Activated naive CD4-positive, alpha-beta T cell treated with anti-CD3 and anti-CD28 coated beads for 36 hours (primary cell): ENCODE data around the gene BPGM. TPM values are rescaled to one million over a fixed set of nuclear protein-coding genes. Genes with fewer than 3 reads are reported as not detected.
A peak's percentile ranks its signal among the peaks of the same experiment; 100 is the strongest.

ENCODE experiments used
- CTCF ChIA-PET: fragments of 350-600 bp; sonication (Branson Sonifier 250); formaldehyde crosslinking; loops from one replicate; lab custom pipeline; 2021; ENCODE audit warnings: antibody characterized with exemption; lab: Charles Lee
- DNase-seq: peaks from one replicate; pipeline ENCODE4 v3.0.0-alpha.2; 2020
- H3K27ac Mint-ChIP-seq: one replicate; pipeline ENCODE4 v1.8.0; 2021; ENCODE audit warnings: mild to moderate bottlenecking, mixed read lengths
- H3K27me3 Mint-ChIP-seq: one replicate; pipeline ENCODE4 v1.8.0; 2021; ENCODE audit warnings: low read depth, mixed read lengths
- H3K36me3 Mint-ChIP-seq: one replicate; pipeline ENCODE4 v1.8.0; 2021; ENCODE audit warnings: low read depth, mixed read lengths
- H3K4me1 Mint-ChIP-seq: one replicate; pipeline ENCODE4 v1.8.0; 2021; ENCODE audit warnings: low read depth, mixed read lengths
- H3K4me3 Mint-ChIP-seq: one replicate; pipeline ENCODE4 v1.8.0; 2021; ENCODE audit warnings: mild to moderate bottlenecking, moderate library complexity, mixed read lengths
- H3K9me3 Mint-ChIP-seq: one replicate; pipeline ENCODE4 v1.8.0; 2021; ENCODE audit warnings: mixed read lengths
- intact Hi-C: fragments of 100-400 bp; cut with micrococcal nuclease; formaldehyde crosslinking; loops from one replicate; pipeline ENCODE4 v1.15.1; 2023
- total RNA-seq, 2 experiments: library from RNA; stranded (reverse); gene quantifications; one replicate each; pipeline ENCODE4 v1.2.3, GENCODE V29; 2021

Gene BPGM
- total RNA-seq, 2 experiments from 2014 or later, result 13.9 to 14.2 TPM

DNA sequence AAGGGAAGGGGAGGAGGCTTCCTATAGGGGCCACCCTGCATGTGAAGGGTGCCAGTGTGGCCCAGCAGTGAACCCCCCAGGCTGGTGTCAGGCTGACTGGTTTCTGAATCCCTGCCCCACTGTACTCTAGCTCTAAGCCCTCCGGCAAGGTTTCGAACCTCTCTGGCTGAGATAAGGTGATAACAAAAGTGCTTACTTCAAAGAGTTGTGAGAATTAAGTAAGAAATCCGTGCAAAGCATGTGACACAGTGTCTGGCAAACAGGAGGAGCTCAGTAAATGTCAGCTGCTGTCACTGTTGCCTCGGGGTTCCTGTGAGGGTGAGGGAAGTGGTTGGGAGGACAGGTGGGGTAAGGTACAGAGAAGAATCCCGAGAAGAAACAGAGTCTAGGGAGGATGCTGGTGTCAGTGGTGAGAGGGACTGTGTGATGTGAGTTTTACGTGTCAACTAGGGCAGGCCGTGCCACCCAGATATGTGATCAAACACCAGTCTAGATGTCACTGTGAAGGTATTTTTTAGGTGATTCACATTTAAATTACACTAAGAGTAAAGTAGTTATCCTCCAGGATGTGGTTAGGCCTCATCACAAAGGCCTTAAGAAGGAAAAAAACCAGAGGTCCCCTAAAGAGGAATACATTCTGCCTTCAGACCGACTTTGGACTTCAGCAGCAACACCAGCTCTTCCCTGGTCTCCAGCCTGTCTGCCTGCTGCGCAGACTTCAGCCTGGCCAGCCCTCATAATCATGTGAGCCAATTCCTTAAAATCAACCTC lies 64.4 kb downstream of the BPGM start:
- CTCF ChIA-PET, result interaction anchor here (0.7 to 1.9 kb wide), 9 partner anchors 8 to 148 kb away, joined by 3 to 6 read pairs (median 3); no protein-coding TSS in a partner anchor
- DNase-seq, result peak; percentile 84
- Mint-ChIP-seq H3K4me1 (peaks cover 16% of the 10 kb centered on the region), H3K36me3 (no peaks in the 10 kb centered on the region), H3K9me3 (no peaks in the 10 kb centered on the region), H3K4me3 (peak overlapping the region; percentile 42), H3K27me3 (no peaks in the 10 kb centered on the region), H3K27ac (peak overlapping the region; percentile 91)
- intact Hi-C loops, result loop anchor here (1.0 to 2.0 kb wide), 11 partner anchors 18 to 1628 kb away; partner anchors contain the start of genes BPGM, CHCHD3, CYREN and WDR91

DNA sequence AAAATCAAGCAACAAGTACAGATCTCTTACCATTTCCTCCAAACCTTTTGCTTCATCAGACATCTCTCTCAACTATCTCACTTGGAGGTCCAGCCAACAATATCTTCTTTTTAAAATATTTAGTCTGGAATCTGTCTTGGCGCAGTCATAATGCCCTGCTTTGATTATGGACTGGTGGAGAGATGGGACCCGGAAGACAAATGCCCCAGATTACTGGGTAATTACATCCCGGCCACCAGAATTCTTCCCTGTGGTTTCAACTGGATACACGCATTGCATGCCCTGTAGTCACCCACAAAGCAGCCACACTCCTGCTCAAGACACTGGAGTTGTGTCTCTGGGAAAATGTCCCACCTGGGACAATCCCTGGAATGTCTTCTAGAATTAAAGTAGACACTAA lies 65.5 kb downstream of the BPGM start:
- Mint-ChIP-seq H3K36me3 (no peaks in the 10 kb centered on the region), H3K9me3 (no peaks in the 10 kb centered on the region), H3K4me3 (no peak overlapping the region), H3K4me1 (peaks cover 16% of the 10 kb centered on the region), H3K27ac (no peak overlapping the region), H3K27me3 (no peaks in the 10 kb centered on the region)
- intact Hi-C loops, result no loop called here
- CTCF ChIA-PET, result interaction anchor here (1.5 to 1.9 kb wide), 2 partner anchors 38 to 77 kb away, joined by 3 to 4 read pairs; no protein-coding TSS in a partner anchor
- DNase-seq, result no peak

DNA sequence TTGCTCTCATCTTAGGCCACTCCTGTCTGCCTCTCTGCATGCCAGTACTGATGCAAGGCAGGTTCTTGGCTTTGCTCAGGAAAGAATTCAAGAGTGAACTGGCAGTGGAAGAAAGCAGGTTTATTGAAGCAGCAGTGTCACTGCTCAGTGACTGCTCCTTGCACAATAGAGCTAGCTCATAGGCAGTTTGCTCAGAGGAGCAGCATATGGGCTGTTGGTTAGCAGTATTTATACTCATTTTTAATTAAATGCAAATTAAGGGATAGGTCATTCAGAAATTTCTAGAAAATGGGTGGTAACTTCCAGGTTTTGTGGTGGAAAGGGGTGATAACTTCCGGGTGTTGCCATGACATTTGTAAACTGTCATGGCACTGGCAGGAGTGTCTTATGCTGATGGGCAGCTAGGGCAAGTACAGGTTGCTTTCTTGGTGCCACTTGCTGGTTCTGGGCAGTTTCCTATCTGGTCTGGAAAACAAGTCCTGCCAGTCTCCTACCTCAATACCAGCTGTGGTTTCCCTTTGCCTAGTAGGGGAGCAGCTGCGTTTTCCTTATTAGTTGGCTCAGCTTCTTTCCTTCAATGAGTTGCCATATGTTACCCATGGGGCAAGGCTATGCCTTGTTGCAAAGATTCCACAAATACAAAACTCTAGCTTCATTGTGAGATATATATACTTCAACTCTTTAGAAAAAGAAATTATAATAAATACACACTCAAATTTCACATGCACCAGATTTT lies 68.0 kb downstream of the BPGM start:
- Mint-ChIP-seq H3K9me3 (peaks cover 2% of the 10 kb centered on the region), H3K36me3 (peaks cover 1% of the 10 kb centered on the region), H3K27me3 (no peaks in the 10 kb centered on the region), H3K4me1 (peaks cover 16% of the 10 kb centered on the region), H3K27ac (no peak overlapping the region), H3K4me3 (no peak overlapping the region)
- CTCF ChIA-PET, result interaction anchor here (0.9 to 1.2 kb wide), 3 partner anchors 10 to 35 kb away, joined by 3 read pairs; no protein-coding TSS in a partner anchor
- DNase-seq, result no peak
- intact Hi-C loops, result no loop called here

DNA sequence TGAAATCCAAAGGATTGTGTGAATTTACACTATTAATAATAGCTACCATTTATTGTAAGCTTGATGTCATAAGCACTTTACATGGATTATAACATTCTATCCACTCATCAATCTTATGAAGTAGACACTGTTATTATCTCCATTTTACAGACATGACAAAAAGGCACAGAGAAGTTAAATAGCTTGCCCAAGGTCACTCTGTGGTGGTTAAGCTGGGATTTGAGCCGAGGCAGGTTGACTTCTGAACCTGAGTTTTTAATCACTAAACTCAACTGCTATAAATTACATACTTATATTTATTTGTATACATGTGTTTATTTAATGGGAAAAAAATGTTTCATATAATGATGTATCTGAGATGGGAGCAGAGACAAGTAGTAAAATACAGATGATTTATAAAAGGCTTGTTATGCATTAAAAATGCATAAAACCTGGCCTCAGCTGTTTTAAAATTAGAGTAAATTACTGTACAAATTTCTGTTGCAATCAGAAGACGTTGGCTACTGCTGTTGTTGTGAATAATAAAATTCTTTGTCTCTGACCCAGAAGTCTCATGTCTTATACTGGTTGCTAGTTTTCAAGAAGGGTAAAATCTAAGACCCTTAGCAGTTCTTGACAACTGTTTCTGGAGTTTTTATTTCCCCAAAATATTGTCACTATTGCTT lies 71.7 kb downstream of the BPGM start:
- CTCF ChIA-PET, result no interaction called here
- H3K4me3 Mint-ChIP-seq, result no peak overlapping the region
- intact Hi-C loops, result no loop called here

DNA sequence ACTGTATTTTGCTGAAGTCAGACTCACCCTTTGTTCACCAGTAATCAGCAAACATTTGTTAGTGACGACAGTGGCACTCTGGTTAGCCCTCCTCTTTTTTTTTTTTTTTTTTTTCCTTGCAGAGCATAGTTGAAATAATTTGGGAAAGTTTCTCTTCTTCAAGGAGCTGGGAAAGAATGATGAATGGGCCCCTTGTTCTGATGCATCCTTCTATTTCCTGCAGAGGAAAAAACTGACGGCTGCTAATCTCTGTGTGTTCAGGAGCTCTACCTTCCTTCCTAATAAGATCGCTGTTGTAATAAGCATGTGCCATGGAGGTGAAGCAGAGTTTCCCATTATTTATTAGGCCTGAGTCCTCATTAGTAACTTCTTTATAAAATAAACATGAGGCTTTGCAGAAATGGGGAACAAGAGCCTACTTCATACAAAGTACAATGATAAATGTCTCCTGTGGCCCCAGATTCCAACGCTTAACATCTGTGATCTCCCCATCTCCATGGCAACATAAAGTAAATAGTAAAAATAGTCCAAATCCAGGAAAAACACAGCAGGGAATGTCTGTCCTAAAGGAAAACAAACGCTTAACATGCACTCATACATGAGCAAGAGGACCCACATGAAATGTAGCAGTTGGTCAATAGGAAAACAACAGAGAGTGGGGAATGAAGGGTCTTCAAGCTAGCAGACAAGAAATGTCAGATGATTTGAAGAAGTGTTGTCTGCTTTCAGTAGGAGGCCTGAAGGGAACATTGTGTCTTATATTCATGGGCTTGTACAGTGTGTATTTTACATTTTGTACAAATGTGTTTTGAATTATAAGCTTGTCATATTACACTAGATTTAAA lies 73.7 kb downstream of the BPGM start:
- no peak for DNase-seq
- Mint-ChIP-seq H3K4me3 (no peak overlapping the region), H3K9me3 (peaks cover 2% of the 10 kb centered on the region), H3K36me3 (peaks cover 1% of the 10 kb centered on the region), H3K27ac (no peak overlapping the region), H3K27me3 (no peaks in the 10 kb centered on the region), H3K4me1 (no peaks in the 10 kb centered on the region)
- intact Hi-C loops, result no loop called here
- CTCF ChIA-PET, result interaction anchor here (0.9 to 1.1 kb wide), 2 partner anchors 87 to 451 kb away, joined by 3 read pairs; no protein-coding TSS in a partner anchor

More for the DNA sequence above, 71.7 kb downstream of the BPGM start:
- Mint-ChIP-seq H3K27ac (no peak overlapping the region), H3K27me3 (no peaks in the 10 kb centered on the region), H3K36me3 (peaks cover 1% of the 10 kb centered on the region), H3K4me1 (no peaks in the 10 kb centered on the region), H3K9me3 (peaks cover 2% of the 10 kb centered on the region)
- DNase-seq, result no peak

DNA sequence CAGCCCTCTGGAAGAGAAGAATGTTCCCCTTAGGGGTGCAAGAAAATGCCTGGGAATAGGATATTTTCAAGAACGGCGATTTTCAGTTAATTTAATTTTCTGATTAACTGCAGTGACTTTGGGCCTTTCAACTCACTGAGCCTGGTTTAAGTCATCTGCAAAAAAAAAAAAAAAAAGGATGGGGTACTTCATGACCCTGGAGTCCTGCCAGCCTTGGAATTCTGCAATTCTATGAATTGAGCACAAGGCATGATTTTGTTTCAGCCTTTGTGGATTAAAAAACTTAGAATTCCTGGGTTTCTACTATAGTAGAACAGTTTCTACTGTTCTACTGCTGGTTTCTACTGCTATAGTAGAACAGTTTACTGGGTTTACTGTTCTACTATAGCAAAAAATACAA lies 74.5 kb downstream of the BPGM start:
- DNase-seq, result no peak
- no peaks in the 10 kb centered on the region for H3K4me1 Mint-ChIP-seq
- H3K9me3 Mint-ChIP-seq, result peaks cover 4% of the 10 kb centered on the region
- no peak overlapping the region for H3K27ac Mint-ChIP-seq
- H3K27me3 Mint-ChIP-seq, result no peaks in the 10 kb centered on the region
- CTCF ChIA-PET, result interaction anchor here (0.9 kb wide), 2 partner anchors 18 to 450 kb away, joined by 3 read pairs; no protein-coding TSS in a partner anchor
- H3K4me3 Mint-ChIP-seq, result no peak overlapping the region
- intact Hi-C loops, result no loop called here
- peaks cover 1% of the 10 kb centered on the region for H3K36me3 Mint-ChIP-seq

DNA sequence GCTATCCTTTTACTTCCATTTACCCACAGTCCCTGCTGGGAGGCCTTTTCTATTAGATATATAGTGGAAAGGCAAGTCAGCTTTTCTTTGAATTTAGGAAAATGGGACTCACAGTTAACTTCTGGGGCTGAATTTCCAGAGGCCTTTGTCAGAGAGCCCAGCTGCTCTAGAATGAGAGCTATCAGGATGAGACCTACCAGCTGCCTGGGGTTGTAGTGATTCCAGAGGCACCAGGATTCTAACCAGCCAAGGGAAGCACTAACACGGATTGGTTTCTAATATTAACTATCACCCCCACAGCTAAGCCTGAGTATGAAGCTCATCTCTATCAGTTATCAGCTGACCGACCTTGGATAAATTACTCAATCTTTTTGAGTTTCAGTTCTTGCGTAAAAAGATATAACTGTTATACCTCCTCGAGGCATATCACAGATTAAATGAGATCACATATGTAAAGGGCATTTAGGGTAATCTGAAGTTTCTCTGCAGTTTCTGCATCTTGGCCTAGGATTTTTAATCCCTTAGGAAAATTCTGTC lies 76.2 kb downstream of the BPGM start:
- H3K4me3 Mint-ChIP-seq, result no peak overlapping the region
- no peak for DNase-seq
- no peaks in the 10 kb centered on the region for H3K4me1 Mint-ChIP-seq
- CTCF ChIA-PET, result interaction anchor here (0.6 to 1.4 kb wide), 3 partner anchors 55 to 112 kb away, joined by 3 to 5 read pairs (median 3); no protein-coding TSS in a partner anchor
- peaks cover 1% of the 10 kb centered on the region for H3K36me3 Mint-ChIP-seq
- H3K27me3 Mint-ChIP-seq, result no peaks in the 10 kb centered on the region
- H3K27ac Mint-ChIP-seq, result no peak overlapping the region
- intact Hi-C loops, result no loop called here
- peaks cover 4% of the 10 kb centered on the region for H3K9me3 Mint-ChIP-seq

DNA sequence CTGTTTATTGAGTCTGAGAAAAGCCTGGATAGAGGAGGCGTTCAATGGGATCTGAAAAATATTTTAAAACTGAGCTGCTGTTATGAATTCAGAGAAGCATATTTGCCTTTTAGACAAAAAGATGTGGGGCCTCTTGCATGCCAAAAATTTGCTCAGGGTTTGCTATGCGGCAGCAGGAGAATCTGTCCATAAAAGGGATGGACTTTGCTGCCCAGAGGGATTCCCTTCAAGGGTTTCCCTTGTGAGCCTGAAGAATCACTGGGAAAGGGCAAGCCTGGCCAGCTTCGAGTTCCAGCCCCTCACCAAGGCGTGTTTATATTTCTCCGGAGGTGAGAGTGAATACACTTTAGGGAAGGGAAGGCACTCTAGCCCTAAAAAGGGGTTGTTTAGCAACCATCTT lies 77.2 kb downstream of the BPGM start:
- H3K27me3 Mint-ChIP-seq, result no peaks in the 10 kb centered on the region
- no peak overlapping the region for H3K4me3 Mint-ChIP-seq
- H3K36me3 Mint-ChIP-seq, result peaks cover 1% of the 10 kb centered on the region
- H3K4me1 Mint-ChIP-seq, result no peaks in the 10 kb centered on the region
- H3K27ac Mint-ChIP-seq, result no peak overlapping the region
- H3K9me3 Mint-ChIP-seq, result peaks cover 4% of the 10 kb centered on the region
- intact Hi-C loops, result loop anchor here (2.0 kb wide), 1 partner anchor 27 kb away; no protein-coding TSS in a partner anchor
- no peak for DNase-seq
- CTCF ChIA-PET, result interaction anchor here (0.6 to 1.5 kb wide), 9 partner anchors 9 to 233 kb away, joined by 3 to 5 read pairs (median 4); no protein-coding TSS in a partner anchor

DNA sequence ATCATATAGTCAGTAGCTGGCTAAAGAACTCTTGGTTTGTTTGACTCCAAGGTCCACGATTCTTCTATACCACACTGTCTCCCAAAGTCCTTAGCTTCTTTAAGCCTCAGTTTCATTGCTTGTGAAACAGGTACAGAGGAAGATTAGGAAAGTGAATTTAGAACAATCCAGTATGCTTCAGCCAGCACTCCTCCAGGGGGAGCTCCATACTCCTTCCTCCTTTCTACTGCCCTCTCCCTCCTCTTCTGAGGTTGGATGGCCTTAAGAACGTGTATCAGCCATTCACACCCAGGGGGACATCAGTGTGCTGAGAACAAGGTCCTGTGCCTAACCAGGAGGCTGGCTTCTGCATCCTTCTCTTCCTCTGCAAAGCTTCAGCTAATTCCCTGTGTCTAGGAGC lies 78.0 kb downstream of the BPGM start:
- H3K27me3 Mint-ChIP-seq, result no peaks in the 10 kb centered on the region
- peaks cover 2% of the 10 kb centered on the region for H3K9me3 Mint-ChIP-seq
- H3K27ac Mint-ChIP-seq, result no peak overlapping the region
- CTCF ChIA-PET, result interaction anchor here (0.6 to 1.5 kb wide), 11 partner anchors 9 to 233 kb away, joined by 3 to 5 read pairs (median 4); no protein-coding TSS in a partner anchor
- intact Hi-C loops, result loop anchor here (2.0 kb wide), 1 partner anchor 26 kb away; no protein-coding TSS in a partner anchor
- no peak overlapping the region for H3K4me3 Mint-ChIP-seq
- H3K4me1 Mint-ChIP-seq, result no peaks in the 10 kb centered on the region
- peak; percentile 25 for DNase-seq
- no peaks in the 10 kb centered on the region for H3K36me3 Mint-ChIP-seq

DNA sequence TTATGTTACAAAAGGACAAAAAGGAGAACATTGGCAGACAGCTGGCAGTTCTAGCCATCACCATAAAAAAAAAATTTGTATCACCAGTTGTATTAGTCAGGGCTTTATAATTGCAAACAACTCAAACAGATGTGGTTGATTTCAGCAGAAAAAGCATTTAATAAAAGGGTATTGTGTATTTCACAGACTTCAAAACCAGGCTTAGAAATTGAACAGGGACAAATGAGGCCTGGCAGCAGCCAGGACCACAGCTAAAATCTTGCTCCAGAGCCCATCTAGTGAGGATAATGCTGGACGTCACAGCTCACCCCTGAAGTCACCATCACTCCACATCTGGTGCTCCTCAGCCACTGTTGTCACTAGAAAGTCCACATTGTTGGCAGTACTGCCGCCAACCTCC lies 79.9 kb downstream of the BPGM start:
- H3K4me1 Mint-ChIP-seq, result no peaks in the 10 kb centered on the region
- no peak overlapping the region for H3K27ac Mint-ChIP-seq
- H3K4me3 Mint-ChIP-seq, result no peak overlapping the region
- DNase-seq, result no peak
- intact Hi-C loops, result no loop called here
- peaks cover 2% of the 10 kb centered on the region for H3K9me3 Mint-ChIP-seq
- CTCF ChIA-PET, result interaction anchor here (0.7 to 1.6 kb wide), 6 partner anchors 12 to 524 kb away, joined by 3 to 7 read pairs (median 4); no protein-coding TSS in a partner anchor
- no peaks in the 10 kb centered on the region for H3K27me3 Mint-ChIP-seq
- no peaks in the 10 kb centered on the region for H3K36me3 Mint-ChIP-seq

DNA sequence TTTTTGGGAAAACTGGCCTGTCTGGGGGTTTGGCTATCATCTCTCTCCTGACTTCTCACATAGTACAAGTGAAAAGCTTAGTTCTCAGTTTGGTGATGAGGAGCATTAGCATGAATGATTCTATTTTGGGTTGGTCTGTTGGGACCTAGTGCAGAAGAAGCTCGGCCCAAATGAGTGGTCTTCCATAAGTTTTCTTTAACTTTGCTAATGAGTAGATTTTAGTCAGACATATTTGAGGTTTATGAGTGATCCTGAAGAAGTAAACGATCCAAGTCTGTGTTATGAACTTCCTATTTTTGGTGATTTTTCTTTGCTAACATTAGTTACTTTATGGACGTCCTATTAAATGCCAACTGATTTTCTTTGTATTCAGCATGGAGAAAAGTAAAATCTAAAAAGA lies 81.1 kb downstream of the BPGM start:
- Mint-ChIP-seq H3K36me3 (no peaks in the 10 kb centered on the region), H3K4me3 (no peak overlapping the region), H3K27me3 (no peaks in the 10 kb centered on the region), H3K9me3 (peaks cover 2% of the 10 kb centered on the region), H3K4me1 (no peaks in the 10 kb centered on the region), H3K27ac (no peak overlapping the region)
- CTCF ChIA-PET, result interaction anchor here (1.0 to 1.5 kb wide), 2 partner anchors 24 to 83 kb away, joined by 4 read pairs; no protein-coding TSS in a partner anchor
- intact Hi-C loops, result no loop called here
- DNase-seq, result no peak
